HUDEP-2 (cell line): Measurements from ENCODE around the gene KANTR.

Experiments
- DNase-seq, 76 experiments: peaks; one replicate each; lab custom pipeline; 2025; ENCODE audit not compliant: unreplicated experiment in 76 of 76; lab: John Stamatoyannopoulos, UW

Gene KANTR

DNA sequence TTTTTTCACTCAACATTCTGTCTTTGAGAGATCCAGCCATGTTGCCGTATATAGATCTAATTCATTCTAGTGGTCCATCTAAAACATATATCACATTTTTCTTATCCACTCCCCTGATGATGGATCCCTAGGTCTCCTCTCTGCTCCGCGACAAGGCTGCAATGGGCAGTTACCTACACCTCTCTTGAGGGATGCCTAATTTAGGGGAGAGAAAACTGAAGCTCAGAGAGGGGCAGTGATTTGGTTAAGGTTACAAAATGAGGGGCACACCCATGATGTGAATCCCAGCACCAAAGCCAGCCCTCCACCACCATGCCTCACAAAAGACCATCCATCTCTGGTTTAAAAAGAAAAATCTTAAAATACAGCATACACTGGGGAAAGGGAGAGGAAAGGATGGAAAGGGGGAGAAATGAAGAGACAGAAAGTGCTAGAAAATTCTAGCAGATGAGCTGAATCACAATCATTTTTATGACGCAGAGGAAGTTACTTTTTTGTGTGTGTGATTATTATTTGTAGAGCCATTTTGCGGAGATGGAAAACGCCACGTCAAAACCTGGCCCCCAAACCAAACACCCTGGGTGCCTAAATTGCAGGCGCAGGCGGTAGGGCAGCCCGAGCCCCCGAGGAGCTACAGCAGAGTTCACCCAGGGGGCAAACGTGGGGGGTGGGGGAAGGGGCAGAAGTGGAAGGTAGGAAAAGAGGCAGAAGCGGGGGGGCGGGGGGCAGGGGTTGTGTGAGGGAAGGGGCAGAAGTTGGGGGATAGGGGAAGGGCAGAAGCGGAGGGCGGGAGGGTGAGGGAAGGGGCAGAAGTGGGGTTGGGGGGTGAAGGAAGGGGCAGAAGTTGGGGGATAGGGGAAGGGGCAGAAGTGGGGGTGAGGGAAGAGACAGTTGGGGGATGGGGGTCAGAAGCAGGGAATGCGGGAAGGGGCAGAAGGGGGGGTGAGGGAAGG, 13.0 kb upstream of the KANTR start:
- no peak for DNase-seq

DNA sequence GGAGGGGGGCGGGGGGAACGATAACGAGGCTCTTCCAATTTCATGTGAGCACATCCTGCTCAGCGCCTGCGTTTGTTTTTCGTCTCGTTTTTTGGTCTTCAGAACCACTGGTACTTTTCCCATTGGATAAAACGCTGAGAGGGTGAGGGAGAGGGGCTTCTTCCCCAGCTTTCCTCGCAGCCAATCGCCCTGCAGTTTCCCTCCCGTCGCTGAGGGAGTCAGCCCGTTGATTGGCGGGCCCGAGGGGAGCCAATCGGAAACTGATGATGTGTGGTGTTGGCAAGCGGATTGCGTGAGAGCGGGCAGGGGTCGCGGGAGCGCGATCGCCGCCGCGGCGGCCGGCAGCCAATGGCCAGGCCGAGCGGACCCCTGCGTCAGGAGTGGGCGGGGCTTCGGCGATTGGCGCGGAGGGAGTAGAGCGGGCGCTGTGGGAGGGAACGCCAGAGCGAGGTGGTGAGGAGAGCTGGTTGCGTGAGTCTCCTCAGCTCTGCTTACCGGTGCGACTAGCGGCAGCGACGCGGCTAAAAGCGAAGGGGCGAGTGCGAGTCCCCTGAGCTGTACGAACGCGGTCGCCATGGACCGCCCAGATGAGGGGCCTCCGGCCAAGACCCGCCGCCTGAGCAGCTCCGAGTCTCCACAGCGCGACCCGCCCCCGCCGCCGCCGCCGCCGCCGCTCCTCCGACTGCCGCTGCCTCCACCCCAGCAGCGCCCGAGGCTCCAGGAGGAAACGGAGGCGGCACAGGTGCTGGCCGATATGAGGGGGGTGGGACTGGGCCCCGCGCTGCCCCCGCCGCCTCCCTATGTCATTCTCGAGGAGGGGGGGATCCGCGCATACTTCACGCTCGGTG, 11.8 kb upstream of the KANTR start, which contains the start of gene TSPYL2:
Gene TSPYL2 (plus strand): TSS at position 443 of the 848 bp plus-strand sequence. CDS start 132 bp downstream, at position 575.
- DNase-seq = peak in 75 of 76 experiments; percentile 2 to 90 (median 82)

DNA sequence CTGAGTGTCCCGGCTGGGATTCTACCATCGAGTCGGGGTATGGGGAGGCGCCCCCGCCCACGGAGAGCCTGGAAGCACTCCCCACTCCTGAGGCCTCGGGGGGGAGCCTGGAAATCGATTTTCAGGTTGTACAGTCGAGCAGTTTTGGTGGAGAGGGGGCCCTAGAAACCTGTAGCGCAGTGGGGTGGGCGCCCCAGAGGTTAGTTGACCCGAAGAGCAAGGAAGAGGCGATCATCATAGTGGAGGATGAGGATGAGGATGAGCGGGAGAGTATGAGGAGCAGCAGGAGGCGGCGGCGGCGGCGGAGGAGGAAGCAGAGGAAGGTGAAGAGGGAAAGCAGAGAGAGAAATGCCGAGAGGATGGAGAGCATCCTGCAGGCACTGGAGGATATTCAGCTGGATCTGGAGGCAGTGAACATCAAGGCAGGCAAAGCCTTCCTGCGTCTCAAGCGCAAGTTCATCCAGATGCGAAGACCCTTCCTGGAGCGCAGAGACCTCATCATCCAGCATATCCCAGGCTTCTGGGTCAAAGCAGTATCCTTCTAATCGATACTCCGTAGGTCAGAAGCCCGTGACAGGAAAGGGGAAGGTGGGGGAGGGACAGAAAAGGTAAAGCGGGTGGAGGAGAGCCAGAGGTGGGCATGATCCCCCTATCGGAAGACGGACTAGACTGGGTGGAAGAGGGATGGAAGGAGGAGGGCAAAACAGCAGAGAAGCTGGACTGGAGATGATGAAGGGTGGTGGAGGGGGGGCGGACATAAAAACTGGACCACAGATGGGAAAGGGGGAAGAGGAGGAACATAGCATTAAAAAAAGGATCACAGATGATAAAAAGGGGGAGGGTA, 10.9 kb upstream of the KANTR start:
- DNase-seq = no peak

DNA sequence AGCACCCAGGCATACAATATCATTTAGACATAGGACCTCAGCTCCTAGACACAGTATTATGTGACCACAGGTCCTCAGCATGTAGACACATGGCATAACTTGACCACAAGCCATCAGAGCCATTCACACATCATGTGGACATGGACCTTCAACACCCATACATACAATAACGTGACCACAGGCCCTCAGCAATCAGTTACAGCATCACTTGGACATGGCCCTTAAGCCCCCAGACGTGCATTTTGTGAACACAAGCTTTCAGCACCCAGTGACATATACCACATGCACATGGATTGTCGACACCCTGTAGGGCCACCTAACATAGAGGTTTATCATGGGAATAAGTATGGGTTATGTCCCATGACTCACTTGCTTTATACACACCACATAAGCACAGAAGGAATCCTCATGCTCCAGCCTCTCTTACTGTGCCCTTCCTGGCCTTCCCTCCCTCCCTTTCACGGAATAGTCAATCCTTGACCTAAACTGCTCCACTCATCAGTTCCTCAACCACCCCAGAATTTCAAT, 9.8 kb upstream of the KANTR start:
- DNase-seq = no peak

DNA sequence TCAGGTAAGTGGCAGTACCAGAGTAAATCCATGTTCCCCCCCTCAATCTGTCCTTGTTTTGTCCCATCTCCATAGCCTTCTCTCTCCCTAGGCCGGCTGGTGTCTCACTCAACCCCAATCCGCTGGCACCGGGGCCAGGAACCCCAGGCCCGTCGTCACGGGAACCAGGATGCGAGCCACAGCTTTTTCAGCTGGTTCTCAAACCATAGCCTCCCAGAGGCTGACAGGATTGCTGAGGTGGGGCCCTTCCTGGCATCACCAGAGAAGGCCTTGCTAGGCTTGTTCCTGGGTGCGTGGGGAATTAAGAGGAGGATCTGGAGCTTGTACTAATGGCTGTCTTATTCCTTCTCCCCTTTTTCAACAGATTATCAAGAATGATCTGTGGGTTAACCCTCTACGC, 9.1 kb upstream of the KANTR start:
- no peak for DNase-seq

DNA sequence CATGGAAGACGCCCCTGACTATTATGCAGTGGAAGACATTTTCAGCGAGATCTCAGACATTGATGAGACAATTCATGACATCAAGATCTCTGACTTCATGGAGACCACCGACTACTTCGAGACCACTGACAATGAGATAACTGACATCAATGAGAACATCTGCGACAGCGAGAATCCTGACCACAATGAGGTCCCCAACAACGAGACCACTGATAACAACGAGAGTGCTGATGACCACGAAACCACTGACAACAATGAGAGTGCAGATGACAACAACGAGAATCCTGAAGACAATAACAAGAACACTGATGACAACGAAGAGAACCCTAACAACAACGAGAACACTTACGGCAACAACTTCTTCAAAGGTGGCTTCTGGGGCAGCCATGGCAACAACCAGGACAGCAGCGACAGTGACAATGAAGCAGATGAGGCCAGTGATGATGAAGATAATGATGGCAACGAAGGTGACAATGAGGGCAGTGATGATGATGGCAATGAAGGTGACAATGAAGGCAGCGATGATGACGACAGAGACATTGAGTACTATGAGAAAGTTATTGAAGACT, 8.2 kb upstream of the KANTR start:
- no peak for DNase-seq

DNA sequence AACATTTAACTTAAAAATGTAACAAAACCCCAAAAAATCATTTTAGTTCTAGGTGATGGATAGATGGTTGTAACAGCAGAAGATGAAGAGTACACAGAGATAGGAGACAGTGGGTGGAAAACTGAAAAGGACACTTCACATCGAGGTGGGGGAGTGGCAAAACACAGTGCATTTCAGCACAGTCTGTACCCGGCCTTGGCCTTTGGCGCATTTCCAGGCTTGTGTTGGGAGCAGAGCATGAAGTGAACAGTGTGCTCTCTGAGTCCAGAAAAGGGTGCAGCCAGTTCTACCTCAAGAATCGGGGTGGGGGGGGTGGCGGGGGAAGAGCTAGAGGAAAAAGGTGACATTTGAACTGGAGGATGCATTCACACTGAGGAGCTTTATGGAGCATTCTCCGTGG, 7.5 kb upstream of the KANTR start:
- peak in 67 of 76 experiments; percentile 1 to 68 (median 45) for DNase-seq

DNA sequence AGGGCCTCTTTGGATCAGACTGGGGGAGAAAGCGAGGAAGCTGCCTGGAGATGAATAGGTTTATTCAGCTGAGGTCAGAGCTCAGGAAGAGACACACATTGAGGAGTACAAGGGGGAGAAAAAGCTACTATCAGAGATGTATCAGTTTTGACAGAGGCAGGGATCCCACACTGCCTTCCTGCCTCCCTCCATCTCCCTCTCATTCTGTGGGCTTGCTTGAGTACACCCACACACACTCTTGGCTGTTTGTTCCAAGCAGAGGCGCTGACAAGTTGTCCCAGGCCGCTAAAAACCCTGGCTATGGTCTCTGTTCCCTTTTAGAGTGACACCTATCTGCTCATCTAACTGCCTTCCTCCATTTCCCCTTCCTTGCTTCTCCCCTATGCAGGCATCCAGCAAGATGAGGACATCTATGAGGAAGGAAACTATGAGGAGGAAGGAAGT, 6.5 kb upstream of the KANTR start:
- DNase-seq = no peak

DNA sequence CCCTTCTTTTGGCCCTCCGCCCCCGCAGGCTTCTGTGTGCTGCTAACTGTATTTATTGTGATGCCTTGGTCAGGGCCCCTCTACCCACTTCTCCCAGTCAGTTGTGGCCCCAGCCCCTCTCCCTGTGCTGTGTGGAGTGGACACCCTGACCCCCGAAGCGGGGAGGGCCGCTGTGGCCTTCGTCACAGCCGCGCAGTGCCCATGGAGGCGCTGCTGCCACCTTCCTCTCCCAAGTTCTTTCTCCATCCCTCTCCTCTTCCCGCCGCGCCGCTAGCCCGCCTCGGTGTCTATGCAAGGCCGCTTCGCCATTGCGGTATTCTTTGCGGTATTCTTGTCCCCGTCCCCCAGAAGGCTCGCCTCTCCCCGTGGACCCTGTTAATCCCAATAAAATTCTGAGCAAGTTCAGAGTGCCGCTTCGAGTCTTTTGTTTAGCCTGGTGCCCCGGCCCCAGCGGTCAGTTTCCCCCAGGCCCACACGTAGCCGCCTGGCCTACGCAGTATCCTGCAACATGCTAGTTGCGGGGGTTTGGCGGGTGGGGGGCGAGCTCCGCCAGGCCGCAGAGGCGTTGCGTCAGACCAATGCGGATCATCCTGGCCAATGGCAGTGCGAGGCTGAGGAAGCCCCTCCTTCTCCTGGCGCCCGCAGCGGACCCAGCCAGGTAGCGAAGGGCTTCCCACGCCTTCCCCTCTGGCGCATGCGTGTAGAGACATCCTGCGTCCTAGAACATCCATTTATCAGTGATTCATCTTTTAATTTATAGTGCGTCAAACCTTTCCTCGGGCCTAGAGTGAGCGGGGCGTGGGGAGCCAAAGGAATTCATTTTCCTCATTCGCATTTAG, 5.6 kb upstream of the KANTR start:
- DNase-seq = no peak

DNA sequence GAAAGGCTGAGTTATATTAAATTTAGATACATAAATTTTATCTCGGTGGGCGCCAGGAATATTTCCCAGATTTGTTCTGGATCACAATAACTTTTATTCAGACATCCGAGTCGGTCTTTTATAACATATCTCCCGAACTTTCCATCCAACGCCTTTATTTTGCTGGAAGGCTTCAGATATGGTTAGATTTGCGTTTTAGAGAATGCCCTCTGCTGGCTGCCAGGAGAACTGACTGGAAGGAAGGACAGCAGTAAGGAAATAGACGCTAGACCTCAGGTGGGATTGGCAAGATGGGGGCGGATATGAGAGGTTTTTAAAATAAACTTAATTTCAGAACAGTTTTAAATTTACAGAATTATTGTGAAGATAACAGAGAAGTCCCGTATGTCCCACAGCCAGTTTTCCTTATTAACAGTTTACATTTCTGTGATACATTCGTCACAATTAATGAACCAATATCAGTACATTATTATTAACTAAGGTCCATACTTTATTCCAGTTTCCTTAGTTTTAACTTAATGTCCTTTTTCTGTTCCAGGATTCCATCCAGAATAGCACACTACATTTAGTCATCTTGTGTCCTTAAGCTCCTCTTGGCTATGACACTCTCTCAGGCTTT, 4.6 kb upstream of the KANTR start:
- peak in 29 of 76 experiments; percentile 0 to 54 (median 13) for DNase-seq

DNA sequence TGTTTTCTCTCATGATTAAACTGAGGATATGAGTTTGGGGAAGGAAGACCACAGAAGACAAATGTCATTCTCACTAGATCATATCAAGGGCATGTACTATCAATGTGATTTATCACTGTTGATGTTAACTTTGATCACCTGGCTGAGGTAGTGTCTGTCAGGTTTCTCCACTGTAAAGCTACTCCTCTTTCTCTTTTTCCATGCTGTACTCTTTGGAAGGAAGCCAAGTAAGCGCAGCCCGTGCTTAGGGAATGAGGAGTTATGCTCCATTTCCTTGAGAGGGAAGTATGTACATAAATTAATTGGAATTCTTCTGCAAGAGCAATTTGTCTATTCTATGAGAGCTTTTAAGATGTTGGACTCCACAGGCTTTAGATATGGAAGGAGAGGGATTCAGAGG, 4.0 kb upstream of the KANTR start:
- no peak for DNase-seq

DNA sequence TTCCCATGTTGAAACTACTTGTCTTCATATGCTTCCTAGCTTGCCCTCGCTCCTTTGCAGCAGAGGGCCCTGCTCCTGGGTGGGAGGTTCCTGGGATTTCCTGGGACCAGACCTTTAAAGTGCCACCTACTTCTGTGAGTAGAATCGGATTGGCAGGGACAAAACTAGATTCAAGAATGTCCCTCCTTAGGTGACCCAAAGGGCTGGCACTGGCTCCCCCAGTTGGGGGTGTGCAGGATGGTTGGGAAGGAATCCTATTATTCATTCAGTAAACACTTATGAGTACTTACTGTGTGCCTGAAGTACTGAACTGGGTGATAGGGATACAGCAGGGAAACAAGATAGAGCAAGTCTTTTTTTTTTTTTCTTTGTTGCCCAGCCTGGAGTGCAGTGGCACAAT, 2.6 kb upstream of the KANTR start:
- DNase-seq = no peak

DNA sequence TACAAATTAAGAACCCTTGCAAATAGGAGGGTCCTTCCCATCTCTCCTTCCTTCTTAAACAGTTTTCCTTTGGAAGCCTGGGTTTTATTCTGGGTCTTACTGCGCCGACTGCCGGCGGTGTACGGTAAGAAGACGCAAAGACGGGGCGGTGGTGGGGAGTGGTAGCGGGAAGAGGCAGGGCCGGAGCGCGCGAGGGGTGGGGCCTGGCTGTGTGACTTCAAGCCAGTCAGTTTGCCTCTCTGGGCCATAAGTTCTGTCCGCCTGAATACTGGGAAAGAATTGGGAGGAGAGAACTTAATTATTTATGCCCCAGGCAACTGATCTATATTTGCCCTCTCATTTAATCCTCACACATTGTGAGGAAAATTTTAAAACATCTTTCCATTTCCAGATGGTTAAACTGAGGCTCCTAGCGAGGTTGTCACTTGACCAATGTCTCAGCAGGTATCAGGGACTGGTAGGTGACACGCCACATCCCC, 726 bp upstream of the KANTR start:
- peak in 72 of 76 experiments; percentile 3 to 77 (median 56) for DNase-seq

DNA sequence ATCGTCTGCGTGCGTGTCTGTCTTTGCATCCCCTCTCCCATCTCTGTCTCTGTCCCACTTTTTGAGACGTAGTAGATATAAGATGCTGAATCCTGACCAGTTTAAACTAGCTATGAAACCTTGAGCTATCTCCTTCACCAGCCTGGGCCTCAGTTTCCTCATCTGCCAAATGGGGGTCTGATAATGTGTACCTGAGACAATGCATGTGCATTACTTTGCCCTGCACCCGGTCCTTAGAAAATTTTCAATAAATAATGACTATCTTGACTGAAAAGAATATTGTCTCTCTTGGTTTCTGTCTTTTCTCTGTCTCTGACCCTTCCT, 602 bp downstream of the KANTR start:
- no peak for DNase-seq

DNA sequence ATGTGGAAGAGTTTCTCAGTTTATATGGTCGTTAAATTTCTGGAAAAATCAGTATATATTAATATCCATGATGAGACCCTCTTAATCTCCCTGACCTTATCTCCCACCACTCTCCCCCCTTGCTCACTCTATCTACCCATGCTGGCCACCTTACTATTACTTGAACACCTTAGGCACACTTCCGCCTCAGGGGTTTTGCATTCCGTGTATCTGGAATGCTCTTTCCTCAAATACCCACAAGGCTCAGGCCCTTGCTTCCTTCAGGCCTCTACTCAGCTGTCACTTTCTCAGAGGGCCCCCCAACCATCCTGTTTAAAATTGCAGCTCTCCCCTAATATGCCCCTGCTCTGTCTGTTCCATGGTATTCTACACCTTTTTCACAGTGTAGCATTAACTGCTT, 1.9 kb downstream of the KANTR start:
- DNase-seq = no peak

DNA sequence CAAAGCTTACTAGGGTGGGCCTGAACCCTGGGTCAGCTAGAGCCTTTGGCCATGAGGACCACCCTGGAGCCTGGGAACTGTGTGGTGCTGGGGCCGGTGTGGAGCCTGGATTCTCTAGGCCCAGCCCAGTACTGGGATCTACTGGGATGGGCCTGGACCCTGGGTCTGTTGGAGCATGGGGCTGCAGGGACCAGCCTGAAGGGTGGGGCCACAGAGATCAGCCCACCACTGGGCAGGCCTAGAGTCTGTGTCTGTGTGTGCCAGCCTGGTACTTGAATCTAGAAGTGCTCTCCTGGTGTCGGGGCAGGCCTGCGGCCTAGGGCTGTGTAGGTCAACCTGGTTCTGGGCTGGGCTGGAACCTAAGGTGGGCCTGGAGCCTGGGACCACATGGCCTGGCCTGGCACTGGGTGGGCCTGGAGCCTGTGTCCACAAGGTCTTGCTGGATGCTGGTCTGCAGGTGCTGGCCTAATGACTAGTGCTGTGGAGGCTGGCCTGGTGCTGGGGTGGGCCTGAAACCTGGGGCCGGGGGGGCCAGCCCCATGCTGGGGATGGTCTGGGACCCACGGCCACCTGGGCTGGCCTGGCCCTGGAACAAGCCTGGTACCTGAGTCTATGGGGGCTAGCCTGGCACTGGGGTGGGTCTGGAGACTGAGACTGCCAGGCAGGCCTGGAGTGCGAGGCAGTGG, 21.1 kb downstream of the KANTR start:
- no peak for DNase-seq

DNA sequence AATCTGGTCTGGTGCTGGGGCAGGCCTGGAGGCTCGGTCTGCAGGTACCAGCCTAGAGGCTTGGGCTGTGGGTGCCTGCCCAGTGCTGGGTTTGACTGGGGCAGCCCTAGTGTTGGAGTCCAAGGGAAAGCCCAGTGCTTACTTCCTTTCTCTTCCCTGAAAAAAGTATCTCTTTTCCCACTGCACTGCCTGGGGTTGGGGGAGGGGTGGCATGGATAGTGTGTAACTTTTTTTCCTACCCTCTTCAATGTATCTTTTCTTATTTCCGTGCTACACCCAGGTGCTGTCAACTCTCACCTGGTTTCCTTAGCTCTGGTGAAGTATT, 21.6 kb downstream of the KANTR start:
- DNase-seq = no peak

DNA sequence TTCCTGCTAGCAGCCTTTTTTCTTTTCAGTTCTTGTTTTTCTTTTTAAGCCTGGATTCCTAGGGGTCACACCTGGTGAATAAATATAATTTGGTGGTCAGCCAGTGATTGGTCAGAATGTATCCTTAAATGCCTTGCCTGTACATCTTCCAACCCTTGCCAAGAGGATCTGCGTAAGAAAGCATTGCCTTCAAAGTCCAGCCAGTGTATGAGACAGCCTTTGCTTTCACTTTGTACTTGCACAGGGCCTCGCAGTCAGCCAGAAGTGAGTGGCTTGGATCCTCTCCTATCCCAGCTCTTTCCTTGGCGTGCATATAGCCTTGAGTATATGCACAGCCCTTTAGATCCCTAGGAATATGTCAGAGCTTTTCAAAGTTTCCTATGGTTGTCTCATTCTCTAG, 22.2 kb downstream of the KANTR start:
- no peak for DNase-seq
